MV-4-11 (cell line): Measurements from ENCODE around the gene LRIT2.
"Not testable (repeated sequence)": the region's sequence is repeated elsewhere in the genome, so short reads cannot be mapped to it uniquely, and the experiment has no call there.

Experiments
- DNase-seq: peaks from one replicate; lab custom pipeline; 2025; lab: John Stamatoyannopoulos, UW

Gene LRIT2

DNA sequence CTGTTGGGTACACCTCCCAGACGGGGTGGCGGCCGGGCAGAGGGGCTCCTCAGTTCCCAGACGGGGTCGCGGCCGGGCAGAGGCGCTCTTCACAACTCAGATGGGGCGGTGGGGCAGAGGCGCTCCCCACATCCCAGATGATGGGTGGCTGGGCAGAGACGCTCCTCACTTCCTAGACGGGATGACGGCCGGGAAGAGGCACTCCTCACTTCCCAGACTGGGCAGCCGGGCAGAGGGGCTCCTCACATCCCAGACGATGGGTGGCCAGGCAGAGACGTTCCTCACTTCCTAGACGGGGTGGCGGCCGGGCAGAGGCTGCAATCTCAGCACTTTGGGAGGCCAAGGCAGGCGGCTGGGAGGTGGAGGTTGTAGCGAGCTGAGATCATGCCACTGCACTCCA lies 45.0 kb downstream of the LRIT2 start:
- not testable (repeated sequence) for DNase-seq

GRCh38 chr10:84179059-84179710 lies 46.2 kb downstream of the LRIT2 start:
- no peak for DNase-seq

DNA sequence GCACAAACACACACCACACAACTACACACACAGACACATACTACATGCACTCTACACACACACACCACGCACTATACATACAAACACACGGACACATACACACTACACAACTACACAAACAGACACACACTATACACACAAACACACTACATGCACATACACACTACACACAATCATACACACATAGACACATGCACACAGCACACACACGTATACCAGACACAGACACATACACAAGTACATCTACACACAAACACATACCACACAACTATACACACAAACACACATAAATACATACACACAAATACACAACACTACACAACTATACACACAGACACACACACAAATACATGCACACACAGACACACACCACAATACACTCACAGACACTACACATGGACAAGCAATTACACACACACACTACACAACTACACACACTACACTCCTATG lies 47.2 kb downstream of the LRIT2 start:
- DNase-seq = no peak

DNA sequence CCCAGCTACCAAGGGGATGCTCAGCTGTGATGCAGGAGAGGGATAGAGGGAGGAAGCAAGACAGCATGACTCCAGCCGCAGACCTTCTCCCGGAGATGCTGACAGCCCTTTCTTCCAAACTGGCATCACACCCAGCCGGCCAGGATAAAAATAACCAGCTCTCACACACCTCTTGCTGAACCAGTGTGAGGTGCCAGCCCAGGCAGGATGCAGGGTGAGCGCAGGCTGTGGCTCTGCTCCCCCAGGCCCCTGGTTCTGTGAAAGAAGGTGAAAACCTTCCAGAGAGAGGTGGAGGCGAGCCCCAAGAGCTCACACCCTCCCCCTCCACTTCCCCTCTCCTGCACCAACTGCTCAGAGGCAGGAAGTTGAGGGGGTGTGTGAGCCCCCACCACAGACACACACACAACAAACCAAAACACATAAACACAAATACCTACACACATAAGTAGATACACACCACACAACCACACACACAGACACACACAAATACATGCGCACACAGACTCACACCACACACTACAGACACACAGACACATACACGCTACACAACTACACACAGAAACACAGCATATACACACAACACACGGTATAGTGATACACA lies 47.7 kb downstream of the LRIT2 start:
- DNase-seq = no peak

- no peak for DNase-seq
These were observed 48.4 kb downstream of the LRIT2 start for GRCh38 chr10:84176836-84177474.

GRCh38 chr10:84176351-84176750 lies 49.0 kb downstream of the LRIT2 start:
- no peak for DNase-seq

DNA sequence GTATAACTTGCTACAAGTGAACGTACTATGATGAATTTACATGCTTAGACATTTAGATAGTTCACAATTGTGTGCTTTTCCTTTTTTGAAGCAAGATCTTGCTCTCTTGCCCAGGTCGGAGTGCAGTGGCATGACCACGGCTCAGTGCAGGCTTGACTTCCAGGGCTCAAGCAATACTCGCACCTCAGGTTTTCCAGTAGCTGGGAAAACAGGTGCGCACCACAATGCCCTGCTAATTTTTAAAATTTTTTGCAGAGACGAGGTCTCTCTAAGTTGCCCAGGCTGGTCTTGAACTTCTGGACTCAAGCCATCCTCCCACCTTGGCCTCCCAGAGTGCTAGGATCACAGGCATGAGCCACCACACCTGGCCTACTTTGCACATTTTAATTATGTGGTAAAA lies 49.9 kb downstream of the LRIT2 start:
- no peak for DNase-seq

DNA sequence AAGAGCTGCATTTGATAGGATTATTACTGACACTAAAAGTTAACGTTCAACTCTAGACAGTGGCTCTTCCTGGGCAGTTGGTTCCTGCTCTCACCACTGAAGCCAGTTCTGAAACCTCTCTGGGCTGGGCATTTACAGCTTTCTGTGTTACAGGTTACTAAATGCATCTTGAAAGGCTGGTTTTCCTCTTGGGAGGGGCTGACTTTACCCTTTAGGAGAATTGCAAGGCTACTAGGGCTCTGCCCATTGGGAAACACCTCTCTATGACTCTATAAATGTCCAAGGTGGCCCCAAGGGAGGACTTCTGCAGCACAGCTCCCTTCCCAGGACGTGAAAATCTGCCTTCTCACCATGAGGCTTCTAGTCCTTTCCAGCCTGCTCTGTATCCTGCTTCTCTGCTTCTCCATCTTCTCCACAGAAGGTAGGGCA lies 51.8 kb downstream of the LRIT2 start, which contains the start of gene GPR15LG:
Gene GPR15LG, plus strand, starts transcription at position 301 of the 429 bp plus-strand sequence. Its CDS starts 51 bp downstream, at position 352.
- DNase-seq = no peak

GRCh38 chr10:84172467-84173356 lies 52.6 kb downstream of the LRIT2 start:
- DNase-seq = no peak

DNA sequence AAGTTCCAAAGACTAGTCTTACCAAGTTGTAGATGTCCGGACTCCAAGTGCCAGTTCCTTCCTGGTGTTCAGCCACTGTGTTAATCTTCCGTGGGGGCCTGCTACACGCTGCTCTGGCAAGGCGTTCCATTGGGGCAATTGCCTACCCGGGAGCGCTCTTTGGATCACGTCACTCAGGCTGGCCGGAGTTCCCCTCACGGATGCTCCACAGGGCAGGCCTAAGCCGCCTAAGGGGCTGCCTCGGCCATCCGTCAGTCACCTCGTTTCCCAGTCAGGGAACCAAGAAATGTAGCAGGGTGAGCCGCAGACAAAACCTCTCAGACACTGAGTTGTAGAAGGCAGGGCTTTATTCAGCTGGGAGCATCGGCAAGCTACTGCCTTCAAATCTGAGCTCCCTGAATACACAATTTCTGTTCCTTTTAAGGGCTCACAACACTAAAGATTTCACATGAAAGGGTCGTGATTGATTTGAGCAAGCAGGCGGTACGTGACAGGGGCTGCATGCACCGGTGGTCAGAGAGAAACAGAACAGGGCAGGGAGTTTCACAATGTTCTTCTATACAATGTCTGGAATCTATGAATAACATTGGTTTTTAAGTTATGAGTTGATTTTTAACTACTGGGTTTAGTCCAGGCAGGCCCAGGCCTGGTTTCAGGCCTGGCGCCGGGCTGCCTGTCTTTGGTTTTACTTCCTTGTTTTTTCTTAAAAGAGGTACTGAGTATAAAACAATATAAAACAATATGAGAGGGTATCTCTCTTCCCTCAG lies 53.5 kb downstream of the LRIT2 start:
- DNase-seq = peak; percentile 54

DNA sequence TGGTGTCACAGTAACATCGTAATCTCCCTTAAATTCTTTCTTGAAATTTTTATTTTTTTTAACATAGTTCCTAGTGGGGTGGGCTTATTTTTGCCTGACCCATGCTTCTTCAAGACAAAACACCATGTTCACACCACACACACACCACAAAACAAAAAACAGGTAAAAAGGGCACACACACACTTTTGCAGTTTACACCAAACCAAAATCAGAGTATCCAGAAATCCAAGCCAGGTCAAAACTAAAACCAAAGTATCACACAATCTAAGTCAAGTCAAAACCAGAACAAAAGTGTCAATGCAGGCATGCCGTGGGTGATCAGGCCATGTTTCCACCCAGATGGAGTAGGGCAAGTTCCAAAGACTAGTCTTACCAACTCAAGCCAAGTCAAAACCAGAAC lies 54.1 kb downstream of the LRIT2 start:
- not testable (repeated sequence) for DNase-seq
